ENCODE results near the gene CRHR1.

The CRHR1 gene

GRCh38 chr17:45790296-45790922 is 6.3 kb downstream of the CRHR1 start:
- DNase-seq, result no peak

DNA sequence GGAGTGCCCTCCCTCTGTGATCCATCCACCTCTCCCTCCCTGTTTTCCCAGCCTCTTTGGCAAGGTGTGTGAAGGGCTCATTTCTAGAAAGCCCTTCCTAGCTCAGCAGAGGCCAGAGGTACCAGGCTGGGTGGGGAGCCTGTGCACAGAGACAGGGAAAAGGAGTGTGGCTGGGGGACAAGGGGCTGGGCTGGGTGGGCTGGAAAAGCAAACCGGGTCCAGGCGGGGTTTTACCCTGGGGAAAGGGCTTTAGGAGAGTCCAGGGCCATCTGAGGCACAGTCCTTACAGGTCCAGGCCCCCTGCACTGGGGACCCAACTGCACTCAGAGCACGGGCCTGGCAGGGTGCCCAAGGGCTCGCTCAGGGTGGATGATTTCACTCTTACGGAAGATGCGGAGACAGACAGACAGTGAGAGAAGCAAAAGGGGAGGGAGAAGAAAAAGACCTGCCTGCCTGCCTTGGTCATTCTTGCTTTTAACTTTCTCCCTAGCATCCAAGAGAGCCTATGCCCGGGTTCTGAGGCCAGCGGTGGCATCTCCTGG is 7.0 kb downstream of the CRHR1 start:
- no peak for DNase-seq

DNA sequence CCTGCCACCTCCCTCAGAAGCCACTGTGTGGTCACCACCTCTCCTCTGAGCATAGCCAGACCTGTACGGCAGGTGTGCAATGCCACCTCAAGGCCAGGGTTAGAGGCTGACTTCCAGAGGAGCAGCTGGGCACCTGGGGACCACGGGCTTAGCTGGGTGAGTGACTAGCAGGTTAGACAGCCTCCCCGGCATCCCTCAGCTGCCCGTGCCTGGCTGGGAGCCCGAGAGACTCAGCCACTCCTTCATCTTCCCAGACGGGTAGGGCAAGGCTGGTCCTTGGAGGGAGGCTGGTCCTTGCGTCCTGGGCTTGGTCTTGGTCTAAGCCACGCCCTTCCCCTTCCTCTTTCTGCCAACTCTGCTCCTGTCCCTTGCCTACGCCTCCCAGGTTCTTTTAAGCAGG is 7.8 kb downstream of the CRHR1 start:
- no peak for DNase-seq

DNA sequence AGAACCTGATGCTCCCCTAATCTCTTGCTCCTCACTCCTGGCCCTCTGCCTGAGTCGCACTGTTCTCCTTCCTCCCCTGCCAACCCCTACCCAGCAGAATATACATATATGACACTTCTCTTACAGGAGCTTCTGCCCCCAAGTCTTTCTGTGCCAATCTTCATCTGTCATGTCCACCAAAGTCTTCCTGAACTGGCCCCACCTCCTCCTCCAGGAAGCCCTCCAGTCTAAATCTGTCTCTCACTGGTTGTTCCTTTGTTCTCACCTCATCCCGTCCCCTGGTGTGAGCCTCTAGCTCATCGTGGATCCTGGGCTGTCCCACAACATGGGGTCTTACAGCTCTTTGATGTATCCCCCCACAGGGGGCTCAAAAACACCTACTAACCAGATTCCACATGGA is 8.3 kb downstream of the CRHR1 start:
- no peak for DNase-seq

DNA sequence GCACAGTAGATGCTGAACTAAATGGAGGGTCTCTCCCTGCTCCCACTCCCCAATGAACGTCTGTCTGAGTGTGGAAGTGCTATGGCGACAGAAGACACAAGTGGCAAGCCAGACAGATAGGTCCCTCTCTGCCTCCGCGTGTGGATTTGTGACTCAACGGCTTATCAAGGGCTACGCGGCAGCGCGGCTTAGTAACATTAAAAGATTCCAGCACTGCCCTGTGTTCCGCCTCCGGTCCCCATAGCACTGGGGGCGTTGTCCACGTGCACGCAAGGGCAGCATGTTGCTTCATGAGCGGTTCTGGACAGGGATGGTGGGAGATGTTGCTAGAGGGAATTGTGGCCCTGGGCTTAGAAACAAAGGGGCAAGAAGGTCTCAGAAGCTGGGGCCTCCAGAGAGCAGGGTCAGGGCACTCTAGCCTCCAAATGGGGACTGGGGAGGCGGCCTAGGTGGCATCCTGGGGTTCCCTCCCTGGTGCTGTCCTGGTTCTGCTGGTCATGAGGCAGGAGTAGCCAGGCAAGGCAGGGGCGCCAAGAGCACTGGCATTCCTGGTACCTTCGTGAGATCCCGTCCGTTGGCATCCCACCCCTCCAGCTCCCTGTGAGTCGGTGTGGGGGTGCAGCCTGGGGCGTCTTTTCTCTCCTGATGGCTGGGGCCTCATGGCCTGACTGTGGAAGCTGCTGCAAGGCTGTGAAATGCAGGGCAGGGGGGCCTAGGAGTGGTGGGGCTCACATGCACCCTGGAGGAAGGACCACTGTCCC is 9.1 kb downstream of the CRHR1 start:
- DNase-seq, result no peak

DNA sequence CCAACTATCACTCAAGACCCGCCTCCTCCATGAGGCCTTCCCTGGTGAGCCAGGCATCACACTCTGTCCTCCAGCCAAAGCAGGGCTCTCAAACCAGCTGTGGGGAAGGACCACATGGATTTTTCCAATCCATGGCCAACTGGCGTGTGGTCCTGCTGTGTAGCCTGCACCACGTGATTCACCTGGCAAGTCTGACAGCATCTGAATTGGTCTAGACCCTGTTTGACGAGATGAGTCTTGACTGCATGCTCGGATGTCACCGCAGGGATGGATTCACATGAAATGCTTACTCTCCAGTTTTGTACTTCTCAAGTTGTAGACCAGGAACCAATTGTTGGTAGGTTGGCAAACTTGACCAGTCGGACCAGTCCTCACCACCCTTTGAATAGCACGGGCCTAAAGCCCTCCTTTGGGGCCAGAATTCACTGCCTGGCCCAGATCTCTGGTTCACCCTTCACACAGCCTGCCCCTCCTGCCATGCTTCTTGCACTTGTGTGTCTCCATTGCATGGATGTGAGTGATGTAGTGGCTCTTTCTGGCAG is 9.9 kb downstream of the CRHR1 start:
- DNase-seq, result no peak

DNA sequence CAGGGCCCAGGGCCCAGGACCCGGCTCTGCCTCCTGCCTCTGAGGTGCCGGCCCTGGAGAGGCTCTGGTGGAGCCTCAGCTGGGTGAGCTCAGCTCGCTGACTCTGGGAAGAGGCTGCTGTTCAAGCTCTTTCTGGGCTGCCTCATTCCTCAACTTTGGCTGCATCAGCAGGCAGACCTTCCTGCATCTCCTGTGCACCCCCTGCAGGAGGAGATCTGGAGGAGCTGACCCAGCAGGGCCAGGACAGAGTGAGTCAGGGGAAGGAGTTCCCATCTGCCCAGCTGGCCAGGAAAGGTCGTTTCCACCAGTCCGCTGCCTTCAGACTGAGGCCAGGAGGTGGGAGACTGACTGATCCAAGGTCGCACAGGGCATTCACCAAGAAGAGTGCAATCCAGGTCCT is 10.7 kb downstream of the CRHR1 start:
- peak; percentile 58 for DNase-seq

GRCh38 chr17:45800816-45801215 is 16.7 kb downstream of the CRHR1 start:
- no peak for DNase-seq

GRCh38 chr17:45801421-45801820 is 17.3 kb downstream of the CRHR1 start:
- no peak for DNase-seq

- no peak for DNase-seq
These were observed 24.7 kb downstream of the CRHR1 start for GRCh38 chr17:45808845-45809244.

- no peak for DNase-seq
These were observed 25.4 kb downstream of the CRHR1 start for GRCh38 chr17:45809499-45809898.

DNA sequence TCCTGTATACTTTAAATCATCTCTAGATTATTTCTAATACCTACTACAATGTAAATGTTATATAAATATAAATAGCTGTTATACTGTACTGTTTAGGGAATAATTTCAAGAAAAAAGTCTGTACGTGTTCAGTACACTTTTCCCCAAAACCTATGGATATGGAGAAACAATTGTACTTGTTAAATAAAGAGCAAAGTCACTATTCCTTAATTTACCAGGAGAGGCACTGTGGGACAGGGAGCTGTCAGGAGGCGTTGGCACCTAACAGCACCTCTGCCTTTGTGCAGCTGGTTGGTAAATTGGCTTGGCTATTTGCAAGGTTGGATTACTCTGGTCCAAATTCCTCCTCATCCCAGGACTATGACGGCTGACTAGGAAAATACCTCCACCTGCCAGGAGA is 28.0 kb downstream of the CRHR1 start:
- no peak for DNase-seq

GRCh38 chr17:45813048-45813725 is 29.1 kb downstream of the CRHR1 start:
- DNase-seq, result no peak

DNA sequence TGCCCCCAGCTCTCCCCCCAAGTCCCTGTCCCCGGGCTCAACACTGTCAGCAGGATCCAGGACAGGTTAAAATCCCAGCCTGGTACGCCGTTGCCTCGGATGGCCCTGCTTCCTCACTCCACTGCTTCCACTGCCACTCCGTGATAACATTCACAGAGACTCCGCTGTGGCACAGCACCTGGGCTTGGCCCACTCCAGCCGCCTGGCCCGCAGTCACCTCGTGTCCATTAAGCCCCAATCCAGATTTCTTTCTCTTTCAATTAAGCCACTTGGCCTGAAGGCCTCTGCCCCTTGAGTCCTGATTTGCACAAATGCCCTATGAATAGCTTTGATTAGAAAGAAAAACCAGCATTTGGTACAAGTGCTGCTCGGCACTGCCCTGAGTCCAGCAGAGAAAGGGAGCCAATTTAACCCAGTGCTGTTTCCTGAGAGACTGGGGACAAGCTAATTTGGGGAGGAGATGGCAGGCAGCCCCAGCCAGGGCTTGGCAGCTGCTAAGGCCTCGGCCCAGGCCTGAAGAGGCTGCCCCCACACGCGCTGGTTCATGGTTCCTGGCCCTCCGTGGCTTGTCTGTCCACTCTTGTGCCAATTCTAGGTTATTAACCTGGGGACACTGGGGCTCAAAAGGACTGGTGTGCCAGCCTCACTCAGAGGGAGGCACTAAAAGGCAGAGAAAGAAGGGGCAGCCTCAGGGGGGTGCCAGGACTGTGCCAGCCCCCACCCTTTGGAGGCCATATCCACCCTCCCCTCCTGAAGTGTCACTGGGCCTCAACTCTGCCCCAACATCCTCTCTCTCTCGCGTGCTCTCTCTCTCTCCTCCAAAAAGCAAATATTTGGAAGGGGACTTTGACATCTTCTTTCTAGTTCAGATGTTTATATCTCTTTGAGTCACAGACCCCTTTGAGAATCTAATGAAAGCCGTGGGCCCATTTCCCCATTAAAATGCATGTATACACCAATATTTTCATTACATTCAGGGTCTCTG is 30.8 kb downstream of the CRHR1 start:
- DNase-seq, result no peak

- no peak for DNase-seq
These were observed 31.6 kb downstream of the CRHR1 start for GRCh38 chr17:45815752-45816151.

GRCh38 chr17:45818041-45818440 is 33.9 kb downstream of the CRHR1 start:
- DNase-seq, result no peak

DNA sequence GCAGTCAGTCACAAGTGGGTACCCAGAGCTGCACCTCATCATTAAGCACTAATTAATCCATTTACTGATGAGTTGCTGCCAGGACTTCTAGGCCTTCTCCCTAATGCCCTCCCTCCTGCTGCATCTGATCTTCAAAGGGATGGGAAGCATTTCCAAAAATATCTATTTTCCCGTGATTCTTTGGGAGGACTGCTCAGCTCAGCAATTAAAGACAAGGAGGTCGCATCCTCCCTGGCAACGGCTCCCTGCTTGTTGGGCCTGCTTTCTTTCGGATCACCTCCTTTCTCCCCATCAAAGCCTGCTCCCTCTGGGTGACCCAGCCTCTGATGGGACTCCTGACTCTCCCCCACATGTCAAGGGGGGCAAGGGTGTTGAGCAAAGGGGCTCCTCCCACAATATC is 34.6 kb downstream of the CRHR1 start:
- no peak for DNase-seq

DNA sequence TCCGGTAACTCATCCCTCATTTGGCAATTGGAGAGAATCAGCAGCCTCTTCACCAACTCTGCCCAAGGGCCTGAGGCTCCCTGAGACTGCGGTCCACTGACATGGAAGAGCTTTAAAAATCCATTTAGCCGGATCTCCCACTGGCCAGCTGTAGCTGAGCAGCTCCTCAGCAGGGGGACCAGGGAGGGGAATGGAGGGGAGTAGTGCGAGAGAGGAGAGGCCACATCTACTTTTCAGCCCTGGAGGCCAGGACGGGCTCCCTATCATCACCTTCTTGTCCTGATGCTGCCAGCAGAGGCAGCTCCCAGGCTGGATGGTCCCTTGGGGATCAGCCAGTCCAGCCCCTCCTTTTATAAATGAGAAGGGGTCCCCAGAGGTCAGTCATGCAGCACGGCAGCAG is 35.5 kb downstream of the CRHR1 start:
- DNase-seq, result no peak

- DNase-seq, result no peak
These were observed 36.1 kb downstream of the CRHR1 start for GRCh38 chr17:45820052-45820780.

DNA sequence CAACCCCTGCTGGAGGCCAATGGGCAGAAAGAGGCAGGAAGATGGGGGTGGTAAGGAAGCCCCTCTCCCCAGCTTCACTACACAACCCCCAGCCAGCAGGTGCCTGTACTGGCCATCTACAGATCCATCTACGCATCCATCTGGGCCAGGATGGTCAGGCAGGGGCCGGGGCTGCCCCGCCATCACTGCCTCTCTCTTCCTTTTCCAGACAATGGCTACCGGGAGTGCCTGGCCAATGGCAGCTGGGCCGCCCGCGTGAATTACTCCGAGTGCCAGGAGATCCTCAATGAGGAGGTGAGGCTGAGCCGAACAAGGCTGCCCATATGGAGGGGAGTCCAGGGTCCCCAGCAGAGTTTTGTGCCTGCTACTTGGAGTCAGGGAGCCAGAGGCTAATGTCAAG is 37.0 kb downstream of the CRHR1 start:
- no peak for DNase-seq

- no peak for DNase-seq
These were observed 39.5 kb downstream of the CRHR1 start for GRCh38 chr17:45823598-45823997.

- no peak for DNase-seq
These were observed 40.4 kb downstream of the CRHR1 start for GRCh38 chr17:45824475-45824874.

Measured in 8988T (cell line).